HFFc6 (cell line): Measurements from ENCODE around the gene CCDC91. TPM values are rescaled to one million over a fixed set of nuclear protein-coding genes. Genes with fewer than 3 reads are reported as not detected.

ENCODE experiments used
- DNase-seq: peaks from one replicate; pipeline ENCODE4 v3.0.0-alpha.2; 2018
- H3K27ac Mint-ChIP-seq: 2 replicates; pipeline ENCODE4 v1.8.0; 2020; ENCODE audit warnings: mild to moderate bottlenecking, mixed read lengths
- H3K27me3 Mint-ChIP-seq: 2 replicates; pipeline ENCODE4 v1.8.0; 2021; ENCODE audit warnings: mild to moderate bottlenecking, moderate library complexity, mixed read lengths; ENCODE audit not compliant: insufficient read depth
- H3K36me3 Mint-ChIP-seq: 2 replicates; pipeline ENCODE4 v1.8.0; 2021; ENCODE audit warnings: low read depth, mixed read lengths
- H3K4me1 Mint-ChIP-seq: 2 replicates; pipeline ENCODE4 v1.8.0; 2020; ENCODE audit warnings: low read depth, mixed read lengths
- H3K4me3 Mint-ChIP-seq: 2 replicates; pipeline ENCODE4 v1.8.0; 2020; ENCODE audit warnings: mild to moderate bottlenecking, moderate library complexity, mixed read lengths
- H3K9me3 Mint-ChIP-seq: 2 replicates; pipeline ENCODE4 v1.8.0; 2020; ENCODE audit warnings: mild to moderate bottlenecking, mixed read lengths
- total RNA-seq, 6 experiments: library from RNA; stranded (reverse); fragmentation: NEBNext Ultra II Directional; extraction: Animal tissue kit (Norgen Biotek cat#: 25700); gene quantifications; 2 replicates in 1 of 6; 3 replicates in 5 of 6; pipeline ENCODE4 v1.2.3, GENCODE V29; 2021
- TF ChIP-seq, protein P1 (sequence below): fragments of 200-600 bp; sonication (generic); IDR thresholded peaks from 2 replicates; pipeline ENCODE4 v1.5.0; 2021; ENCODE audit warnings: antibody characterized with exemption, mild to moderate bottlenecking

Gene CCDC91
- total RNA-seq, 6 experiments from 2014 or later: 14.7 to 17.3 (median 16.7) TPM

DNA sequence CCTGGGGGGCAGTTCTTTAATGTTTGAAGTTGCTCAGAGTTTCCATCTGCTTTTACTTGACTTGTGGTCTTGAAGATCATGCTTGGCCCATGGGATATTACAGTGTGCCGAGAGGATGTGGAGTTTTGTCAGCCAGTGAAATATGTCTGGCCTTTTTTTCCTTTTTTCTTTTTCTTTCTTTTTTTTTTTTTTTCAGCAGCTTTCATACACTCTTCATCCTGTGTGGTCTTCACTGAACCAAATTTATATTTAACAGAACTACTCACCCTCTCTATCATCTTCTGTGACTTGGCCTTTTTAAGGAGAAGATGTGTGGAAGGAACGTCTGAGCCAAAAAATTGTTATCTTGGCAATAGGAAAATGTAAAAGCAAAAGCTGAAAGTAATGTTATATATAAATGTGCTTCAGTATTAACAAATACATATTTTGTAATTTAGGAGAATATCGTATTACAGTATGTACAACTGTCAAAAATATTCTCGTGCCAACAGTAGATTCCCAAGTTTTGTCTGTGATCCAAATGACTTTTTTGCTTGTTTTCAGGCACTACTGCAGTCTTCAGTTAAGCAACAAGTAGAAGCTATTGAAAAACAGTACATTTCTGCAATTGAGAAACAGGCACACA, 200.6 kb downstream of the CCDC91 start:
- Mint-ChIP-seq H3K27ac (peak overlapping the region; percentile 67), H3K27me3 (no peaks in the 10 kb centered on the region), H3K36me3 (0 out of 2 replicates have a peak, but pooled peaks cover 5% of the 10 kb centered on the region), H3K4me1 (peaks cover 14% of the 10 kb centered on the region), H3K4me3 (peak overlapping the region; percentile 37), H3K9me3 (no peaks in the 10 kb centered on the region)
- DNase-seq: no peak
- TF ChIP-seq, protein P1, sequence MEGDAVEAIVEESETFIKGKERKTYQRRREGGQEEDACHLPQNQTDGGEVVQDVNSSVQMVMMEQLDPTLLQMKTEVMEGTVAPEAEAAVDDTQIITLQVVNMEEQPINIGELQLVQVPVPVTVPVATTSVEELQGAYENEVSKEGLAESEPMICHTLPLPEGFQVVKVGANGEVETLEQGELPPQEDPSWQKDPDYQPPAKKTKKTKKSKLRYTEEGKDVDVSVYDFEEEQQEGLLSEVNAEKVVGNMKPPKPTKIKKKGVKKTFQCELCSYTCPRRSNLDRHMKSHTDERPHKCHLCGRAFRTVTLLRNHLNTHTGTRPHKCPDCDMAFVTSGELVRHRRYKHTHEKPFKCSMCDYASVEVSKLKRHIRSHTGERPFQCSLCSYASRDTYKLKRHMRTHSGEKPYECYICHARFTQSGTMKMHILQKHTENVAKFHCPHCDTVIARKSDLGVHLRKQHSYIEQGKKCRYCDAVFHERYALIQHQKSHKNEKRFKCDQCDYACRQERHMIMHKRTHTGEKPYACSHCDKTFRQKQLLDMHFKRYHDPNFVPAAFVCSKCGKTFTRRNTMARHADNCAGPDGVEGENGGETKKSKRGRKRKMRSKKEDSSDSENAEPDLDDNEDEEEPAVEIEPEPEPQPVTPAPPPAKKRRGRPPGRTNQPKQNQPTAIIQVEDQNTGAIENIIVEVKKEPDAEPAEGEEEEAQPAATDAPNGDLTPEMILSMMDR: no peak

DNA sequence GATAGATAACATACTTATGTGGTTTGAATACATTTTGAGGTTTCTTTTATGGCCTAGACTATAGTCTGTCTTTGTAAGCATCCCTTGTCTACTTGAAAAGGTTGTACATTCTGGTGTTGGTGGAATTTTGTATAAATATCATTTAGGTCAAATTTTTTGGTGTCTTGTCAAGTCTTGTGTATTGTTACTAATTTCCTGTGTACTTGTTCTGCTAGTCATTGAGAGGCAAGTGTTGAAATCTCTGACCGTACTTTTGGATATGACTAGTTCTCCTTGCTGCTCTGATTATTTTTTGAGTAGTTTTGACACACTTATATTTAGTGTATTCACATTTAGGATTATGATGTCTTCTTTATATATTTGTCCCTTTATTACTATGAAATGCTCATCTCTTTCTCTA, 219.6 kb downstream of the CCDC91 start:
- TF ChIP-seq, protein P1: no peak
- Mint-ChIP-seq H3K4me1 (peaks cover 12% of the 10 kb centered on the region), H3K27ac (peak overlapping the region; percentile 28; the same call in 1 of the 2 replicates), H3K36me3 (peaks cover 9% of the 10 kb centered on the region), H3K9me3 (no peaks in the 10 kb centered on the region; the same call in 1 of the 2 replicates), H3K4me3 (no peak overlapping the region), H3K27me3 (no peaks in the 10 kb centered on the region)
- no peak for DNase-seq

DNA sequence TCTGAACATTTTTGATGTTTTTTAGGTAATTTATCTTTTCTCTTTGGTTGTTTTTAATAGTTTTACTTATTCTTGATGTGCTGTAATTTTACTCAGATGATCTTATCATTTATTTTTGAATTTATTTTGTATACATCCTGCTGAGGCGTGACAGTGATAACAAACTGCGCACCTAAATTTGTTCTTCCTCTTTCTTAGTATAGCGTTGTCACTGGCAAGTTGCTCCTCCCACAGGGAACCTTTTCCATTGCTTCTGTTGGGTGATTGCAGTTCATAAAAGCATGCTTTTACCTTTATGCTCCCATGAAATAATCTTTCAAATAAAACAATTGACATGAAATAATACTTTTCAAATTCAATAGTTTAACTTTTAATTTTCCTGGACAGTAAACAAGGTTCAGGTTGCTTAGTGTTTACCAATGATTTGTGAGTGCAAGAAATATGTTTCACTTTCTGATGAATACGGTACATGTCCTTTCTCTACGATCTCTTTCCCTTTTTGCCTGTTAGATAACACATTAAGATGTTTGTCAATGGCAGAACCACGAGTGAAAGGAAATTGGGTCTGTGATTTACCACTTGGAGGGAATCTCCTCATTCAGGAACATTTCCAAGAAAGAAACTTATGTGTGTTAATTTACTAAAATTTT, 223.3 kb downstream of the CCDC91 start:
- Mint-ChIP-seq H3K36me3 (peaks cover 5% of the 10 kb centered on the region), H3K4me3 (no peak overlapping the region), H3K27me3 (no peaks in the 10 kb centered on the region), H3K27ac (no peak overlapping the region), H3K4me1 (peaks cover 26% of the 10 kb centered on the region), H3K9me3 (no peaks in the 10 kb centered on the region; the same call in 1 of the 2 replicates)
- no peak for DNase-seq
- TF ChIP-seq, protein P1: no peak

DNA sequence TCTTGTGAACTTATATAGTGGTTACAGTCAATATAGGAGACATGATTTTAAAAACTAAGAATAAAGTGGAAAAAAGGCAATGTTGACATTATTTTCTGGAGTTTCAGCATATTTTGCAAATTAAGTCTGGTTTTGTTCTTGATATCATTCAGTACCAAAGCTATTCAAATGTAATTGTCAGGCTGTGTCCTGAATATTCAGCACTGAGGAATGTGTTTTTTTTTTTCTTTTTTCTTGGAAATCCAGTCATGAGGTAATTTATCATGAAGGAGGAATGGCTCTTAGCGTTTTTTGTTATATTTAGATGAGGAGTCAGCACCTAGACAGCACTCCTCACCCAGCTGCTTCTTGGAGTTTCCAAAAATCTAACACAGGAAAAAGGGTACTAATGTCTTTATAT, 225.5 kb downstream of the CCDC91 start:
- Mint-ChIP-seq H3K27ac (no peak overlapping the region), H3K9me3 (no peaks in the 10 kb centered on the region; the same call in 1 of the 2 replicates), H3K4me1 (peaks cover 19% of the 10 kb centered on the region), H3K4me3 (no peak overlapping the region), H3K27me3 (no peaks in the 10 kb centered on the region), H3K36me3 (peaks cover 5% of the 10 kb centered on the region)
- peak; percentile 71 for DNase-seq
- TF ChIP-seq, protein P1: no peak

DNA sequence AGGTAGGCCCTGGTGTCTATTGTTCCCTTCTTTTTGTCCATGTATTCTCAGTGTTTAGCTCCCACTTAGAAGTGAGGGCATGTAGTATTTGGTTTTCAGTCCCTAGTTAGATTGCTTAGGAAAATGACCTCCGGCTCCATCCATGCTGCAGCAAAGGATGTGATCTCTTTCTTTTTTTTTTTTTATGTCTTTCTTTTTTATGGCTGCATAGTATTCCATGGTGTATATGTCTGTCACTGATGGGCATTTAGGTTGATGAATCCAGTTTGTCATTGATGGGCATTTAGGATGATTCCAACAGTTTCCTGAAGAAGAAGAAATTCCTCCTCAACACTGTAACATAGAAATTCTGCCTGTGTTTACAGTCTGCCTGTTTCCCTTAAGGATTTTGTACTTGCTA, 231.1 kb downstream of the CCDC91 start:
- H3K4me3 Mint-ChIP-seq: no peak overlapping the region
- H3K4me1 Mint-ChIP-seq: peaks cover 3% of the 10 kb centered on the region
- no peak overlapping the region for H3K27ac Mint-ChIP-seq
- no peaks in the 10 kb centered on the region for H3K9me3 Mint-ChIP-seq
- no peak for DNase-seq
- TF ChIP-seq, protein P1: no peak
- no peaks in the 10 kb centered on the region for H3K27me3 Mint-ChIP-seq
- peaks cover 7% of the 10 kb centered on the region for H3K36me3 Mint-ChIP-seq
